K562 (cell line): ENCODE measurements around the gene WDR47. TPM values are rescaled to one million over a fixed set of nuclear protein-coding genes. Genes with fewer than 3 reads are reported as not detected.

ENCODE experiments used
- ADNP ChIP-seq: fragments of 200-800 bp; sonication (Bioruptor generic); IDR thresholded peaks from 2 replicates; pipeline ENCODE4 v1.6.1; 2016; ENCODE audit warnings: missing genetic modification characterization, missing compliant biosample characterization
- BHLHE40 ChIP-seq: IDR thresholded peaks from 2 replicates; pipeline ENCODE4 v1.6.1; 2011; ENCODE audit warnings: low read length, improper control_type of control experiment
- BRCA1 ChIP-seq, 2 experiments: fragments of 450-650 bp in 1 of 2; sonication (generic) in 1 of 2; formaldehyde crosslinking in 1 of 2; IDR thresholded peaks; 2 replicates each; pipeline versions ENCODE4 v1.5.0 to v1.6.1; 2017 to 2020; ENCODE audit warnings: mild to moderate bottlenecking in 1 of 2, missing genetic modification reagents in 1 of 2
- CEBPZ ChIP-seq: fragments of 150-350 bp; IDR thresholded peaks from 2 replicates; pipeline ENCODE4 v1.6.1; 2014; ENCODE audit warnings: low read depth, mild to moderate bottlenecking, low read length, borderline replicate concordance
- GATAD2A ChIP-seq: fragments of 450-650 bp; IDR thresholded peaks from 2 replicates; pipeline ENCODE4 v1.6.1; 2017
- GTF2B ChIP-seq: IDR thresholded peaks from 2 replicates; pipeline ENCODE4 v1.6.1; 2011; ENCODE audit not compliant: insufficient read length; ENCODE audit errors: extremely low read depth
- LCOR ChIP-seq: sonication (generic); formaldehyde crosslinking; IDR thresholded peaks from 2 replicates; pipeline ENCODE4 v1.8.0; 2022; ENCODE audit warnings: mild to moderate bottlenecking, missing genetic modification reagents
- MTA1 ChIP-seq: fragments of 450-650 bp; IDR thresholded peaks from 2 replicates; pipeline ENCODE4 v1.6.1; 2017; ENCODE audit warnings: borderline replicate concordance
- PRMT5 ChIP-seq: sonication (generic); formaldehyde crosslinking; IDR thresholded peaks from 2 replicates; pipeline ENCODE4 v1.5.0; 2020; ENCODE audit warnings: missing genetic modification reagents
- PURB ChIP-seq: sonication (generic); formaldehyde crosslinking; IDR thresholded peaks from 2 replicates; pipeline ENCODE4 v1.9.0; 2021; ENCODE audit warnings: low read depth, mild to moderate bottlenecking, missing genetic modification reagents
- RBM22 ChIP-seq: fragments of 200-400 bp; formaldehyde crosslinking; IDR thresholded peaks from 2 replicates; pipeline ENCODE4 v1.6.1; 2018; ENCODE audit warnings: low read length, low read depth; ENCODE audit not compliant: poor library complexity, severe bottlenecking
- RHOXF2B ChIP-seq: fragments of 250-450 bp; sonication (Bioruptor Pico); conservative IDR thresholded peaks from 2 replicates; pipeline ENCODE4 v1.5.1; 2021
- RREB1 ChIP-seq: fragments of 250-450 bp; sonication (Bioruptor Pico); IDR thresholded peaks from 2 replicates; pipeline ENCODE4 v1.4.0; 2020
- VEZF1 ChIP-seq: fragments of 200-800 bp; sonication (Bioruptor generic); IDR thresholded peaks from 2 replicates; pipeline ENCODE4 v1.6.1; 2017; ENCODE audit warnings: missing genetic modification characterization, missing compliant biosample characterization
- ZNF77 ChIP-seq: fragments of 250-450 bp; sonication (Bioruptor Pico); IDR thresholded peaks from 2 replicates; pipeline ENCODE4 v1.5.0; 2020
- polyA plus RNA-seq, 8 experiments: library from polyadenylated mRNA; depleted of rRNA in 4 of 8; stranded (reverse) in 5 of 8; unstranded in 3 of 8; fragments of >200 nt; fragmentation: Nextera tagmentation in 2 of 8; fragmentation: Illumina TruSeq in 1 of 8; extraction: Ambion mirVana in 2 of 8; extraction: Trizol in 1 of 8; gene quantifications; 2 replicates each; pipeline versions ENCODE4 v1.2.1 to v1.2.3, GENCODE V29; 2011 to 2014; ENCODE audit warnings: inconsistent platforms in 1 of 8, missing spikeins in 1 of 8
- total RNA-seq, 7 experiments: library from RNA; depleted of rRNA in 6 of 7; stranded (reverse); fragments of >200 nt in 6 of 7; fragmentation: Illumina TruSeq in 2 of 7; extraction: Trizol in 2 of 7; gene quantifications; 2 replicates each; pipeline versions ENCODE4 v1.2.1 to v1.2.3, GENCODE V29; 2011 to 2021; ENCODE audit warnings: low replicate concordance in 1 of 7

Gene WDR47
- total and polyA plus RNA-seq, 9 of the 15 experiments (the other 6 are each of a cell fraction or from before 2014, with no cell fraction given), result 1.3 to 10.1 (median 4.9) TPM

GRCh38 chr1:109040989-109041620 lies 797 bp downstream of the WDR47 start (continued):
- no peak for TF ChIP-seq CEBPZ
- TF ChIP-seq ADNP (tag), result no peak
- no peak for TF ChIP-seq ZNF77
- TF ChIP-seq BRCA1 (IDR thresholded peaks at IDR 0.05), result no peak
- TF ChIP-seq BRCA1 (CRISPR knock-in tag; IDR thresholded peaks at IDR 0.05), result 0 out of 2 replicates have a peak, but pooled peaks have one; percentile 24
- TF ChIP-seq VEZF1 (CRISPR knock-in tag), result peak; percentile 25; the same call in 1 of the 2 replicates
- TF ChIP-seq PURB (CRISPR knock-in tag), result no peak
- TF ChIP-seq PRMT5 (CRISPR knock-in tag), result no peak
- TF ChIP-seq GATAD2A, result 0 out of 2 replicates have a peak, but pooled peaks have one; percentile 6
- TF ChIP-seq BHLHE40, result peak; percentile 18; the same call in 1 of the 2 replicates
- TF ChIP-seq RHOXF2B (CRISPR knock-in tag), result no peak
- TF ChIP-seq RBM22, result no peak
- 0 out of 2 replicates have a peak, but pooled peaks have one; percentile 22 for TF ChIP-seq RREB1 (CRISPR knock-in tag)
- TF ChIP-seq LCOR (CRISPR knock-in tag), result peak; percentile 17; the same call in 1 of the 2 replicates
- no peak for TF ChIP-seq GTF2B
- 0 out of 2 replicates have a peak, but pooled peaks have one; percentile 22 for TF ChIP-seq MTA1
